ENCODE data around the gene ALG1.
"Not testable (repeated sequence)": the region's sequence is repeated elsewhere in the genome, so short reads cannot be mapped to it uniquely, and the experiment has no call there.

Gene ALG1

DNA sequence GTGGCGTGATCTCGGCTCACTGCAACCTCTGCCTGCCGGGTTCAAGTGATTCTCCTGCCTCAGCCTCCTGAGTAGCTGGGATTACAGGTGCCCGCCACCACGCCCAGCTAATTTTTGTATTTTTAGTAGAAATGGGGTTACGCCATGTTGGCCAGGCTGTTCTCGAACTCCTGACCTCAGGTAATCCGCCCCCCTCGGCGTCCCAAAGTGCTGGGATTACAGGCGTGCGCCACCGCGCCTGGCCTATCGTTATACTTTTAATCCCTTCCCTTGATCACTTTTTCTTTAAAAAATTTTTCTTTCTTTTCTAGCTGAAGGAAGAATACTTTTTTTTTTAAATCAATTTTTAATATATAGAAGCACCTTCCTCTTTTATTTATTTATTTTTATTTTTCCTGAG is 2.1 kb downstream of the ALG1 start:
- DNase-seq (ENCODE audit: low spot score): not testable (repeated sequence)

DNA sequence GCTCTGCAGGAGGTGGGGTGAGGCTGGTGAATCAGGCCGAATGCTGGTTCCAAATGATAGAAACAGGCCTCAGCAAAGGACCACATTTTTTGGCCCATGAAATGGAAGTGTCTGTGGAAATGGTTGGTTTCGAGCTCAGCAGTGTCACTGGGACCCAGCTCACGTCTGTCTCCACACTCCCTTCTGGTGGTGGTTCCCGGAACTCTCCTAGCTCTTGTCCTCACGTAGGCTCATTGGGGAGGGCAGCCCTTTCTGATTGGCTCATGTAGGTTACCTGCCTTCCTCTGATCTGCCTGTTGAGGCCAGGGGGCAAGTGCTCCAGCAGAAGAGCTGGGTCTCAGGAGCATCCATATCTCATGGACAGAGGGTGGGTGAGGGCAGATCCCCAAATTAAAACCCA is 4.0 kb downstream of the ALG1 start:
- DNase-seq (ENCODE audit: low spot score): no peak

DNA sequence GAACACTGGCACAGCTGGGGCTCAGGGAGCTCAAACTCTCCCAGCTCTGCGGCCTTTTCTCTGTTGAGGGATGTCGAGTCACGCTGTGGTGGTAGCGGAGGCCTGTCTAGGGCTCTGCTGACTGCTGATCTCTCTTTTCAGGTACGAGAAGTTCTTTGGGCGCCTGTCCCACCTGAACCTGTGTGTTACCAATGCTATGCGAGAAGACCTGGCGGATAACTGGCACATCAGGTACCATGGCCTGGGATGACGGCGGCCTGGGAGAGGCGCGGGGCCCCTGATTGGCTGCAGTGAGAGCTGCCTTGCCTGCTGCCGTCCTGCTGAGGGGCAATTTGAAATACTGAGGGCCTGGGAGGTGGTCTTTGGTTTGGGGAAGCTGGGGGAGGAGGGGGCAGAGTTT is 5.7 kb downstream of the ALG1 start:
- DNase-seq (ENCODE audit: low spot score): no peak

DNA sequence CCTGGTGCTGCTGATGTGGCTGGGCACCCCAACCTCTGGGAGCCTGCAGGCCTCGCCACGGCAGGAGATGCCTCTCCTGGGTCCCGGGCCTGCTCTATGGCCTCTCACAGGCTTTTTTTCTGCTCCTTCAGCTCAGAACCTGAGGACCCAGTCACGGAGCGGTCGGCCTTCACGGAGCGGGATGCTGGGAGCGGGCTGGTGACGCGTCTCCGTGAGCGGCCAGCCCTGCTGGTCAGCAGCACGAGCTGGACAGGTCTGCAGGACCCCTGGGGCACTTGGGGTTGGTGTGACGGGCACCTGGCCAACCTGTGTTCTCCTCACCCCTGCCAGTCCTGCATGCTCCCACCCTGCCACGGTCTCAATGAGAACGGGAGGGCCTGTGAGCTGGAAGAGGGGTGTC is 7.0 kb downstream of the ALG1 start:
- DNase-seq (ENCODE audit: low spot score): no peak

DNA sequence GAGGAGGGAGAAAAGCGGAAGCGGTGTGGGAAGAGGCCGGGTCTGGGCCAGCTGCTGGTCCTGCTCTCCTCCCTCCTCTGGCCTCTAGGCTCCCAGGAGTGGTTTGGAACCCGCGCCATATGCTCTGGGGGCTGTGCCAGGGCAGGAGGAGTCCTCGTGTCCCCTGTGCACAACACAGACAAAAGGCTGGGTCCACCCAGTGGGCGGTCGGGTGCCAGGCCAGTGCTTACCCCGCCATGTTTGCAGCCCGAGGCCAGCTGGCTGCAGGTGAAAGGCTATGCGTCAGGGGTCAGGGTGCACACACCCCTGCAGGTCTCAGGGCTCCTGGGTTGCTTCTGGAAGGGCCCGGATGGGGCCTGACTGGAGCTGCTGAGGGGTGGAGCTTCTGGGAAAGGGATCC is 8.8 kb downstream of the ALG1 start:
- not testable (repeated sequence) for DNase-seq (ENCODE audit: low spot score)

DNA sequence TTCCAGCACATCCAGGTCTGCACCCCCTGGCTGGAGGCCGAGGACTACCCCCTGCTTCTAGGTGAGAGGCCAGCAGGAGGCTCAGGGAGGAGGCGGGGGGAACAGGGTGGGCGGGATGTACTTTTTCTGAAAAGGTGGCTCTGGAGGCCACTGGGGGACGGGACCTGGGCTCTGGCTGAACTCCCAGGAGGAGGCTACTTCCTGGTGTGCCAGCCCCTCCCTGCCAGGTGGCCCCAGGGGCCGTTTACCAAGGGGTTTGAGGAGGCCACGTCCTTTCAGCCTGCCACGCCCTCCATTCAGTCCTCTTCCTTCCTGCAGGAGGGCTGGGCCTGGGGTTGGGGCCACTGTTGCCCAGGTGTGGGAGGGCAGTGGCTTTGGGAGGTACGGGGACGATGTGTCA is 9.4 kb downstream of the ALG1 start:
- DNase-seq (ENCODE audit: low spot score): not testable (repeated sequence)

DNA sequence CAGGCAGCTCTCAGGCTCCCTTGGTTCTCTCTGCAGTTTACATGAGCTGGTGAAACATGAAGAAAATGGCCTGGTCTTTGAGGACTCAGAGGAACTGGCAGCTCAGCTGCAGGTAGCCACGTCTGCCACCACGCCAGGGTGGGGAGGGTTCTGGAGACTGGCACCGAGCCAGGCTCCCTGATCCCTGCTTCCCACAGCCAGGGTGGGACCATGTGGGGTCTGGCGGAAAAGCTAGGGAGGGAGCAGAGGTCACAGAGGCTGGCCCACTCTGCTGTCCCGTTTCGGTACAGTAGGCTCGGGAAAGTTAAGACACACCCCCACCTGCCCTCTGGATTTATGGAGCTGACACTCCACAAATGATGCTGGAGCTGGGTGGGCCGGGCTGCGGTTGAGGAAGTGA is 12.0 kb downstream of the ALG1 start:
- not testable (repeated sequence) for DNase-seq (ENCODE audit: low spot score)

DNA sequence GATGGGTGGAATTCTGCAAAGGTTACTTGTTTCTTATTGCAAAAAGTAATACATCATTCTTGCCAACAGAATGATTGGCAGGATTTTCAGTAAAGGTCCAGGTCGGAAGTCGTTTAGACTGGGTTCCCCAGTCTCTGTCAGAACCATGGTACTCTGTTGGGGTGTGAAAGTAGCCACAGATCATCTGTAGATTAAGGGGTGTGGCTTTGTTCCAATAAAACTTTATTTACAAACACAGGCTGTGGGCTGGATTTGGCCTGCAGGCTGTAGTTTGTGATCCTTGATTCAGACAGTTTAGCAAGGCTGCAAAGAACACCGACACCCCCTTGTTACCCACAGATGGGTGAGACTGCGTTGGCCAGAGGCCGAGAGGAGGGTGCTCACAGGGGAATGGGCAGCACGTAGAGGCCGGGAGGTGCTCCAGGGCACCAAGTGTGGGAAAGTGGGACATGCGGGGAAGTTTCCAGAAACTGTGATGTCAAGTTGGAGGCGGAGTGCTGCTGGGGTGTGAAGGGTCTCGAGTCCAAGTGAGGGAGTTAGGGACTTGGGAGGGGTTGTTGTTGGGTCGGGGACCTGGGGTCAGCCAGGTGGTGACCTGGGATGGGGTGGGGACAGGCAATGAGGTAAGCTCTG is 12.6 kb downstream of the ALG1 start:
- DNase-seq (ENCODE audit: low spot score): not testable (repeated sequence)

DNA sequence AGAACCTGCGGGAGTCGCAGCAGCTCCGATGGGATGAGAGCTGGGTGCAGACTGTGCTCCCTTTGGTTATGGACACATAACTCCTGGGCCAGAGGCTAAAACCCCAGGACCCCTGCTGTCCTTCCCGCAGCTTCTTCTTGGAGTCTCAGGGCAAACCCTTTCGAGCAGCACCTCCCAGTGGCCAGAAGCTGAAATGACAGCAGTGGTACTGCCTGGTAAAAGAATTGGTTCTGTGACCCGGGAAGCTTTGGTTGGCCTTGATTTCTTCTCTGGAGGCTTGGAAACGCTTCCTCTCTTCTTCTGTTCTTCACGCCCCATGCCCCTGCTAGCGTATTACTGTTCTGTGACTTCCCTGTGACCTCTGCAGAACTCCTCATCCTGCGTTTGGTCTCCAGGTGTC is 13.2 kb downstream of the ALG1 start:
- DNase-seq (ENCODE audit: low spot score): peak; percentile 64

DNA sequence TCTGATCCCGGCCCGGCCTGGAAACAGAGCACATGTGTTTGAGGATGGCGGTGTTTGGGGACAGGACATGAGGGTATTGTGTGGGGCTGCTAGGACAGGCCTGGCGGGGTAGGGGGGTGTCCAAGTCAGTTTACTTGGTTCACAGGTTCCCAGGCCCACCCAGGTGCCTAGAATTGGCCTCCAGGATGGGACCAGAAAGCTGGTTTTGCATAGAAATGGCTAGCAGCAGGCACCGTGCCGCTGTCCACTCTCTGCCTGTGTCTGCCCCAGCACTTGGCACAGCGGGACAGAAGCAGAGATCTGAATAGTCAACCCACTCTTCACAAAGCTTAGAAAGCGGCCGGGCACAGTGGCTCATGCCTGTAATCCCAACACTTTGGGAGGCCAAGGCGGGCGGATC is 14.1 kb downstream of the ALG1 start:
- not testable (repeated sequence) for DNase-seq (ENCODE audit: low spot score)

DNA sequence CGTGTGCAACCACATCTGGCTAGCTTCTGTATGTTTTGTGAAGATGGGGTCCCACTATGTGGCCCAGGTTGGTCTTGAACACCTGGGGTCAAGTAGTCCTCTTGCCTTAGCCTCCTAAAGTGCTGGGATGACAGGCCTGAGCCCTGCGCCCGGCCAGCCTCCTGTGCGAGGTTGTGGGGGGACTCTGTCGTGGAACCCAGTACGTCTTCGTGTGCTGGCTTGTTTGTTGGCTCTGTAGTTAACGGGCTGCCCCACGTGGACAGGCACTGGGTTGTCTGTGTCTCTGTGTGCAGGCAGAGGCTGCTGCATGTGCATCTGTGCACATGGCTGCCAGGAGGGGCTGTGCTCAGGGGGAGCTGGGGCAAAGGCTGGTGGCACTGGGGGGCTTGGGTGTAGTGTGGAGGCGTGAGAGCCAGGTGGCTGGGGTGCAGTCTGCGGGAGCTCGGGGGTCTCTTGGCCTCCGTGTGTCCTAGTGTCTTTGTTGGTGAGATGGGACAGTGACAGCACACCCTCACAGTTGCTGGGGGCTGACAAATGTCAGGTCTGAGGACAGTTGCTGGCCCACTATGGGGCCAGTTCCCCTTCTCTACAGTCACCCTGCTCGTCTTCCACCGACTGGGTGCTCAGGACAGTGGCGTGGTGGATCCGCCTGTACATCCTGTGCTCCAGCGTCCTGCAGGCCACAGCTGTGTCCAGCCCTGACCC is 16.6 kb downstream of the ALG1 start:
- DNase-seq (ENCODE audit: low spot score): not testable (repeated sequence)

DNA sequence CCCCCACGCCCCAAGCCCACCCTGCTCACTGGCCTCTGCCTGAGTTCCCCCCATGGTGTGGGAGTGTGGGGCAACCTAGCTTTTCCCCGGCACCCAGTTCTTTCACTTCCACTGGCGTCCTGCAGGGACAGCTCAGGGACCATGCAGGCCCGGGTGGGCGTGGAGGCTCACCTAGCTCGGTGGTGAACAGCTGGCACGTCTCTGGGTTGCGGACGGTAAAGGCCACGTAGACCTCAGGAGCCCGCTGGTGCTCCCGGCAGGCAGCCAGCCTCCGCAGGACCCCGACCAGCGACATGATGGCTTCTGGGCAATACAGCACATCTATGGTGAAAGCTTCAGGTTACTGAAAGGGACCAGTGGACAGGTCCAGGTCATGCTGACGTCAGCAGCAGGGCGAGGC is 17.3 kb downstream of the ALG1 start:
- not testable (repeated sequence) for DNase-seq (ENCODE audit: low spot score)

DNA sequence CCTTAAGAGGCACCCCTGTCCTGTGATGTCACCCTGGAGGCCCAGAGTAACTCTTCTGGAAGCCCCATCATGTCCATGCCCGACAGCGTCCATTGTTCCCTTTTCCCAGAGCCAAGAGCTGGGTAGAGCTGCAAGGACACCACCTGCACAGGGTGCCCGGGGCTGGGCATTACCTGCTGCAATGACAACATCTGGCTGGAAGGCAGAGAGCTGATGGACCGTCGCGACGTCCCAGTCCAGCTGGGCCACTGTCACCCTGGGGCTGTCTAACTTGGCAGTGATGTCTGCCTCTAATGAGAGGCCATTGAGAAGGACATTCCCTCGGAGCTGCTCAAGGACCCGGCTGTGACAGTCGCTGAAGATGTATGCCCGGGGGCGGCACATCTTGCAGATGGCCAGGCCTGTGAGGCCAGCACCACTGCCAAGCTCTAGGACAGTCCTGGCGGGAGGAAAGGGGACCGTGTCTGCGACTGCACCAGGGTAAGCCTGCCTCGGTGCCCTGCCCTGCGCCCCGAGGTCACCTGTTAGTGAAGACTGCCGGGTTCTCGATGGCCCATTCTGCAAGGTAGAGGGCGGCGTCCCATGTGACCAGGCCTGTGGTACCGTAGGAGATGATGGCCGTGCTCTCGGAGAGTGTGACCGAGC is 18.4 kb downstream of the ALG1 start:
- DNase-seq (ENCODE audit: low spot score): not testable (repeated sequence)

DNA sequence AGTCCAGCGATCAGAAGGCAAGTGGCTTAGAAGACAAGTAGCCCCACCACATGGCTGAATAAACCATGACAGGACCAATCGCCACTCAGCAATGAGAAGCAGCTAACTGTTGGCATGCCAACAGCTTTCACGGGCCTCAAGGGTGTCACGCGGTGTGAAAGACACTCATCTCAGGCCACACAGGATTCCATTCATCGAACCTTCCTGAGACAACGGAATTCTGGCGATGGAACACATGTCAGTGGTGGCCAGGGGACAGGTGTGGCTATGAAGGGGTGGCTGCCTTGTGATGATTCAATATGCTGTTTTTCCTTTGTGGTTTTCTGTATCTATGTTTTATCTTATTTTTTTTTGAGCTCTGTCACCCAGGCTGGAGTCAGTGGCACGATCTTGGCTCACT is 18.9 kb downstream of the ALG1 start:
- not testable (repeated sequence) for DNase-seq (ENCODE audit: low spot score)

DNA sequence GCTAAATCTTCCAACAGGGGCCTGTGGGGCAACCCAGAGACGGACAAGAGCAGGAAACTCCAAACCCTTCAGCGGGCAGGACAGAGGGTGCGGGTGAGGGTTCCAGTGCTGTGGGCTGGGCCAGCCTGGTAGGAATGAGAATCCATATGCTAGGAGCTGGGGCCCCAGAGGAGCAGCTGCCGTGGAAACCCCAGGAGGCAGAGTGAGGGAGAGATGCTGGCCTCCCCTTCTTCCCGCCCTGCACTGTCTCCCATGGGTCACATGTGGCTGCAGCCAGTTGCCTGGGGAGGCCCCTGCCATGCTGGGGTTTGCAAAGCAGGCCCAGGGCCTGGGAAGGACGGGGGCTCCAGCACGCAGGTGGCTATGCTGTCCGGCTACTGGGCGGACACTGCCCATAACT is 21.4 kb downstream of the ALG1 start:
- DNase-seq (ENCODE audit: low spot score): not testable (repeated sequence)

DNA sequence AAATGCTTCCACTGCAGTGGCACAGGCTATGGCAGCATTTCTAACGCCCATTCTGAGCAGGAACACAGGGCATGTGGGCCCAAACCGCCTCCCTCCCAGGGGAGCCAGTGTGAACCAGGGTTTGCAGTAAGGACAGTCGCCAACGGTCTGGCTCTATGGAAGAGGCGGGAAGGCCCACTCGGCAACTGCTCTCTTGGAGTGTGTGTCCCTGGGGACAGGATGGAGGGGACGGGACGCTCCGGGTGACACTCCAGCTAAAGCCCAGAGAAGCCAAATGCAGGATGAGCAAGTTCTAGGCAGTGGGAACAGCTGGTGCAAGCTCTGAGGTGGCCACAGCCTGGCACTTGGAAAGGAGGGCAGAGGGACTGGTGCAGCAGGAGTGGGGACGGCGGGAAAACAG is 22.1 kb downstream of the ALG1 start:
- DNase-seq (ENCODE audit: low spot score): not testable (repeated sequence)

DNA sequence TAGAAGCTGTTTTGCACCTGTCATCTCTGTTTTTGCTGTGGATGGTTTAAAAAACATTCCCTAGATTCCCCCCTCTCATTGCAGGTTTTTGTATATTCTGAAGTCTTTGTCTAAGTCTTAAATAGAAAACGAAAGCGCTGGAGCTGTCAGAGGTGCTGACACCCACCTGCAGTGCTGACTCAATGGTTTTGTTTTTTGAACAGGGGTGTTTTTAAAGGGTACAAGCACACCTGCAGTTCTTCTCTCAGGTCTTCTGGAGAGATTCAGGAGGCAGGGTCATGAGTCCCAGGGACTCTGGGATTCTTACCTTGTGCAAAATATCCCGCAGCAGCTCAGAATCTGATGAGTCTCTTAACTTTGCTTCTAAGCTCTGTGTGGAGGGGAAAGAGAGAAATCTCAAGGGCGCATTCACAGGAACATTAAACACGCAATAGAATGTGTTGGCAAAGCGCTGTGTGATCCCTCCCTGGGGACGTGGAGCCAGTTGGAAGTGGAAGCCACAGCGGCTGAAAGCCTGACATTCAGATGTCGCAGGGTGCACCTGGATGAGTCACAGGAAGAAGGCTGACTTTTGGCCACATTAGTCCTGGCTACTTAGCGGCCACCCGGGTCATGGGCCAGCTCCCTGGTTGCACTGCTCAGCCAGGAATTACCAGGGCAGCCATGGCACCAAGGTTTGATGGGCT is 23.6 kb downstream of the ALG1 start:
- DNase-seq (ENCODE audit: low spot score): not testable (repeated sequence)

DNA sequence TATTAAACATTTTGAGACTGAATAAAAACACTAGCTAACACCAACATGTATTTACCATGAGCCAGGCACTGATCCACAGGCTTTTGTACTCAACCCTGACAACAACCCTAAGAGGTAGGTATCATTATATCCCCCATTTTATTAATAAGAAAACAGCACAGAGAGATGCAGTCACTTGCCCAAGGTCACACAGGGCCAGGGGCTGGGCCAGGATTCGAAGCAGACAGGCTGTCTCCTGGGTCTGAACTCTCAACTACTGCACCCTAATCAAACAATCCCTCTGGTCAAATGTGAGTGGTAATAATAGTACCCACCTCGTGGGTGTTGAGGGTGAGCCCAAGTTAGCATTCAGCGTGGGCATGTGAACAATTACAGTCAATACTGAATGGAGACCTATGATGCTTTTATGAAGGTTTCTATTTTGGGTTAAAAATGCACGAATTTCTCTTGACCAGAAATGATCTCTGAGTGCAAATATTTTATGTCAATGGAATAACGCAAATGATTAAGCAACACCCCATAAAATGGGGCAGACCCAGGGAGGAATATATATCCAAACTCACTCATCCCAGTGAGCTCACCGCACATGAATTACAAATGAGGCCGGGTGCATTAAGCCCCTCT is 24.9 kb downstream of the ALG1 start:
- DNase-seq (ENCODE audit: low spot score): not testable (repeated sequence)

DNA sequence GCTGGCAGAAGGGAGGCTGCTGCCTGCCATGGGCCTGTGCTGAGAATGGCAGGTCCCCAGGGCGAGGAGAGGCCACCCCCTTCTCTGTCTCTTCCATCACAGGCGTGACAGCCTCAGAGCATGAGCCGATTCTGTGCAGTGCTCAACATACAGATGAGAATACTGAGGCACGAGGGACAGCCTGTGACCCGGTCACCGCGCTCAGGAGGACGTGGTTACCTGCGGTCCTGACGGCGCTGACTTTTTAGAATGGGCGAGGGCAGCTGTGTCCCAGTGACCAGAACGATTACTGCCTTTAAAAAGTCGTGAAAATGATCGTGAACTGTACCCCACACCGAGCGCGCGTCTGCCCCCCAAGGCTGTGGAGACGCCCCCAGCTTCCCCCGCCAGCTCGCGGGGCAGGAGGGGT is 25.4 kb downstream of the ALG1 start:
- DNase-seq (ENCODE audit: low spot score): peak; percentile 5

DNA sequence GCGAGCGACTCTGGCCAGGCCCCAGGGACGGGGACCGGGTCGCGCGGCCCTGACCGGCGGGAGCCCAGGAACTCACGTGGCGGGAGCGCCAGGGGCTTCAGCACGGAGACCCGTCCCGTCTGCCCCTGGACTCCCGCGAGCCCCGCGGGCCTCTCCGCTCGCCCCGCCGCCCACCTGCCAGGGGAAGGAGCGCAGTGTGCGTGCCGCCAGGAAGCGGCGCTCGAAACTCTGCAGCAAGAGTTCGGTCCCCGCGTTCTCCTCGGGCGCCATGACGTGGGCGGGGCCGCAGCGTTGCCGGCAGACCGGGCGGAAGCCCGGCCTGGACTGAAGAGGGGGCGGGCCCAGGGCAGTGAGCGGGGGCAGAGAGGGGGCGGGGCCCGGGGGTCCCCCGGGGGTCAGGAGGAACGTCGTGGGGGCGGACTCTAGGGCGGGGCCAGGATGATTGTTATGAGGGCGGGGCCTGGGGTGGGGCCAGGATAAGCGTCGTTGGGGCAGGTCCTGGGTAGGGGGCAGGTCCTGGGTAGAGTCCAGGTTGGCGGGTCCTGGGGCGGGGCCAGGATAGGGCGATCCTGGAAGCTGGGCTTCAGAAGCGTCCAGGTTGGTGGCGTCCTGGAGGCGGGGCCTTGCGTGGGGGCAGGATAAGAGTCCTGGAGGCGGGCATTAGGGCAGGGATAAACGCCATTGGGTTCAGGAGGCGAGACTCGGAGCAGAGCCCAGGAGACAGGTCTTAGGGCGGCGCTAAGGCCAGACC is 26.0 kb downstream of the ALG1 start, which contains the start of gene EEF2KMT:
EEF2KMT (minus strand) TSS at position 326 of the 751 bp plus-strand sequence; CDS start at position 270, 56 bp downstream.
- DNase-seq (ENCODE audit: low spot score): peak; percentile 97

Measured in hematopoietic multipotent progenitor cell treated with erythropoietin and hydrocortisone succinate and interleukin-3 and kit ligand, for 17 days (in vitro differentiated cells).